ENCODE measurements around the gene IMPDH2. TPM values are rescaled to one million over a fixed set of nuclear protein-coding genes. Genes with fewer than 3 reads are reported as not detected.
A peak's percentile ranks its signal among the peaks of the same experiment; 100 is the strongest.

Gene IMPDH2
- total RNA-seq, 4 donors from 2014 or later, result 123 to 278 (median 200) TPM

DNA sequence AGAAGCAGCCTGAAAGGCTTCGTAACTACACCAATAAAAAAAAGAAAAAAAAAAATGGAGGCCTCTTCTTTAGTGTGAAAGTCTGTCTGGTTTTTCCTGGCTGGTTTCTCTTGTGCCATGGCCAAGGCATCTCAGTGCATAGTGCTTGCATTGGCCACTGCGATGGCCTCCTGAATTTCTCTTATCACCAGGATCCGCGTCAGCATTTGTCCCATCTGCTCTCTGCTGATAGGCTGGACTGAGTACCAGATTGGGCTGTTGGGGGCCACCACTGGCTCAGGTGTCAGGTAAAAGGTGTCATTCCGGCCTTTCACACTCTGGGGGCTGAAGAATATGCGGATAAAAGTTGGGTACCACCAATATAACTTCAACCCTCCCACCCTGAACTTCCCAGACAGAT lies 1.1 kb upstream of the IMPDH2 start:
- no peak overlapping the region for H3K4me3 ChIP-seq
- peaks cover 12 to 44% (median 16%) of the 10 kb centered on the region in 3 donors for H3K4me1 ChIP-seq
- peaks cover 21 to 84% (median 46%) of the 10 kb centered on the region in 3 donors for H3K36me3 ChIP-seq
- TF ChIP-seq POLR2A (IDR thresholded peaks at IDR 0.05), result no peak
- TF ChIP-seq, protein P1, sequence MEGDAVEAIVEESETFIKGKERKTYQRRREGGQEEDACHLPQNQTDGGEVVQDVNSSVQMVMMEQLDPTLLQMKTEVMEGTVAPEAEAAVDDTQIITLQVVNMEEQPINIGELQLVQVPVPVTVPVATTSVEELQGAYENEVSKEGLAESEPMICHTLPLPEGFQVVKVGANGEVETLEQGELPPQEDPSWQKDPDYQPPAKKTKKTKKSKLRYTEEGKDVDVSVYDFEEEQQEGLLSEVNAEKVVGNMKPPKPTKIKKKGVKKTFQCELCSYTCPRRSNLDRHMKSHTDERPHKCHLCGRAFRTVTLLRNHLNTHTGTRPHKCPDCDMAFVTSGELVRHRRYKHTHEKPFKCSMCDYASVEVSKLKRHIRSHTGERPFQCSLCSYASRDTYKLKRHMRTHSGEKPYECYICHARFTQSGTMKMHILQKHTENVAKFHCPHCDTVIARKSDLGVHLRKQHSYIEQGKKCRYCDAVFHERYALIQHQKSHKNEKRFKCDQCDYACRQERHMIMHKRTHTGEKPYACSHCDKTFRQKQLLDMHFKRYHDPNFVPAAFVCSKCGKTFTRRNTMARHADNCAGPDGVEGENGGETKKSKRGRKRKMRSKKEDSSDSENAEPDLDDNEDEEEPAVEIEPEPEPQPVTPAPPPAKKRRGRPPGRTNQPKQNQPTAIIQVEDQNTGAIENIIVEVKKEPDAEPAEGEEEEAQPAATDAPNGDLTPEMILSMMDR (IDR thresholded peaks at IDR 0.05), result no peak
- no peaks in the 10 kb centered on the region for H3K27me3 ChIP-seq
- no peak for DNase-seq
- intact Hi-C loops (cut with DNase I), result no loop called here
- no peaks in the 10 kb centered on the region for H3K9me3 ChIP-seq
- 90% methylated on average over 6 of the region's 6 CpGs for WGBS, 2 donors
- peak overlapping the region in 1 of 4 donors; percentile 98 for H3K27ac ChIP-seq

DNA sequence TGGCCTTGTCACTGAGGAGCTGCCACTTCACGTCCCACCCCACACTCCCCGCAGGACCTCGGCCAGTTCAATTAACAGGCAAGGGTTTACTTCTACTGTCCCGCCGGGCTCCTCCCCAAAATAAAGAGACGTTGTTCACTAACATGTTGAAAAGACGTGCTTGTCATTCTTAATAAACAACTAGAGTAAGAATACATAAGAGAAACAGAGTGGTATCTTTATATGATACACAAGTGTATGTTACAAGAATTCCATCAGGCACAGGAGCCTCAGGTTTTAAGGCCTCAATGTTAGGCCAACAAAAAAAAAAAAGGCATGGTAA lies 326 bp upstream of the IMPDH2 start:
- no peaks in the 10 kb centered on the region for H3K27me3 ChIP-seq
- H3K4me1 ChIP-seq, result peaks cover 12 to 52% (median 16%) of the 10 kb centered on the region in 3 donors
- H3K27ac ChIP-seq, result peak overlapping the region; percentile 94 to 98 (median 96)
- no peak for DNase-seq
- peak overlapping the region; percentile 69 to 85 (median 76) for H3K4me3 ChIP-seq
- H3K9me3 ChIP-seq, result no peaks in the 10 kb centered on the region
- intact Hi-C loops (cut with DNase I), result loop anchor here (10.0 kb wide), 1 partner anchor 65 kb away; the partner anchor contains the start of gene QRICH1
- 0 to 3% methylated on average over 7 of the region's 7 CpGs for WGBS, 2 donors
- TF ChIP-seq, protein P1 (IDR thresholded peaks at IDR 0.05), result no peak
- no peak for TF ChIP-seq POLR2A (IDR thresholded peaks at IDR 0.05)
- H3K36me3 ChIP-seq, result peaks cover 23 to 84% (median 46%) of the 10 kb centered on the region in 3 donors

DNA sequence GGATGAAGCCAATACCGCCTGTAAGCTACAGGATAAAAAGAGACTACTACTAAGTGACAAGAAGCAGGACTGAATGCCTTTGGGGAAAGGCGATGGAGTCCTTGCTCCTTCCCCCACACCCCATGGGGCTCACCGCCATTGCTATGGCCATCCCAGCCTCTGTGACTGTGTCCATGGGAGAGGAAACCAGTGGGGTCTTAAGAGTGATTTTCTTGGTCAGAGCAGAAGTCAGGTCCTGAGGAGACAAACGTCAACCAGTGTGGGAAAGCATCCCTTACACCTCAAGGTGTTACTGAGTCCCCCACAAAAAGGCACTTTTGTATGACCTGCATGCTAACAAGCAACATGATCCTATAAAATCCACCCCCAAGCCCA lies 913 bp downstream of the IMPDH2 start:
- Histone ChIP-seq H3K36me3 (peaks cover 36 to 84% (median 50%) of the 10 kb centered on the region in 3 donors), H3K27ac (peak overlapping the region; percentile 94 to 98 (median 96)), H3K4me1 (peaks cover 14 to 65% (median 19%) of the 10 kb centered on the region in 3 donors), H3K4me3 (peak overlapping the region; percentile 69 to 85 (median 76)), H3K9me3 (no peaks in the 10 kb centered on the region), H3K27me3 (no peaks in the 10 kb centered on the region)
- no peak for DNase-seq
- 17 to 63% methylated on average over 1 to 4 of the region's 4 CpGs for WGBS, 2 donors
- intact Hi-C loops (cut with DNase I), result loop anchor here (10.0 kb wide), 1 partner anchor 67 kb away; the partner anchor contains the start of gene QRICH1
- TF ChIP-seq, protein P1 (IDR thresholded peaks at IDR 0.05), result no peak
- no peak for TF ChIP-seq POLR2A (IDR thresholded peaks at IDR 0.05)

DNA sequence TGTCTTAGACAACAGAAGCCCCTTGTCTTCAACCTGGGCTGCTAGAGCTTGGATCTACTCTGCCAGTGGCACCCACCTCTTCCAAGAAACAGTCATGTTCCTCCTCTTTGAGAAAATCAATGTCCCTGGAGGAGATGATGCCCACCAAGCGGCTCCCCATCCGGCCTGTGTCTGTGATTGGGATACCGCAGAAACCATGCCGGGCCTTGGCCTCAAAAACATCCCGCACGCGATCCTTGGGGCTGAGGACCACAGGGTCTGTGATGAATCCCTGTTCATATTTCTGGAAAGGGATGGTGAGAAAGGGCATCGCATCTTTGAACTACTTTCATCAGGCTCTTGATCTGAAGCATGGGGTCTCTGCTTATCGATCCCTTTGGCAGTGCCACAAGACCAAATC lies 1.6 kb downstream of the IMPDH2 start:
- Histone ChIP-seq H3K27me3 (no peaks in the 10 kb centered on the region), H3K36me3 (peaks cover 30 to 84% (median 45%) of the 10 kb centered on the region in 3 donors), H3K9me3 (no peaks in the 10 kb centered on the region), H3K27ac (peak overlapping the region in 3 of 4 donors; percentile 12 to 98 (median 94)), H3K4me3 (no peak overlapping the region), H3K4me1 (peaks cover 21 to 71% (median 26%) of the 10 kb centered on the region in 3 donors)
- TF ChIP-seq, protein P1 (IDR thresholded peaks at IDR 0.05), result no peak
- TF ChIP-seq POLR2A (IDR thresholded peaks at IDR 0.05), result no peak
- intact Hi-C loops (cut with DNase I), result loop anchor here (10.0 kb wide), 1 partner anchor 67 kb away; the partner anchor contains the start of gene QRICH1
- no peak for DNase-seq
- WGBS, 2 donors, result 92 to 93% methylated on average over 7 to 9 of the region's 9 CpGs

DNA sequence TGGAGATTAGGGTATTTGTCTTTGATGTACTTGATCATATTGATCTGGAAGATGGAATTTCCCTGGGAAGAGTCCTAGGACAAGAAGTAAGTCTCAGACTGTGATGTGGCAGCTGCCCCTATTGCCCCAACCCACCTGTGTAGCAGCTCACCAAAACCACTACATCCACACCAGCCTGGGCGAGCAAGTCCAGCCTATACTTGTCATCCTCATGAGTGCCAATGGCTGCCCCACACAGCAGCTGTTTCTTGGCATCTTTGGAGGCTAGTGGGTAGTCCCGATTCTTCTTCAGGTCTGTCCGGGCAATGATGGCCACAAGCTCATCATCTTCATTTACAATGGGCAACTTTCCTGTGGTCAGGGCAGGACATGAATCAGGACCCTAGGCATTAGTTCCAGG lies 2.7 kb downstream of the IMPDH2 start:
- H3K27ac ChIP-seq, result no peak overlapping the region
- TF ChIP-seq, protein P1 (IDR thresholded peaks at IDR 0.05), result no peak
- intact Hi-C loops (cut with DNase I), result loop anchor here (10.0 kb wide), 1 partner anchor 68 kb away; the partner anchor contains the start of gene QRICH1
- WGBS, 2 donors, result 67 to 96% methylated on average over 3 of the region's 3 CpGs
- no peak overlapping the region for H3K4me3 ChIP-seq
- peaks cover 24 to 76% (median 28%) of the 10 kb centered on the region in 3 donors for H3K4me1 ChIP-seq
- DNase-seq, result no peak
- no peaks in the 10 kb centered on the region for H3K9me3 ChIP-seq
- no peaks in the 10 kb centered on the region for H3K27me3 ChIP-seq
- peaks cover 28 to 73% (median 41%) of the 10 kb centered on the region in 3 donors for H3K36me3 ChIP-seq
